GM21825 (cell line): ENCODE results near the gene CEBPE.
"Not testable (repeated sequence)": the region's sequence is repeated elsewhere in the genome, so short reads cannot be mapped to it uniquely, and the experiment has no call there.

Experiments used
- ATAC-seq: cut with Tn5 transposase; IDR thresholded peaks from one replicate; pipeline ENCODE4 v1.9.1; 2021; ENCODE audit warnings: mild to moderate bottlenecking, moderate library complexity; ENCODE audit not compliant: unreplicated experiment

The CEBPE gene

GRCh38 chr14:23123419-23123818 is 4.4 kb upstream of the CEBPE start:
- no peak for ATAC-seq

- no peak for ATAC-seq
Measured at GRCh38 chr14:23122086-23122485, 3.0 kb upstream of the CEBPE start.

DNA sequence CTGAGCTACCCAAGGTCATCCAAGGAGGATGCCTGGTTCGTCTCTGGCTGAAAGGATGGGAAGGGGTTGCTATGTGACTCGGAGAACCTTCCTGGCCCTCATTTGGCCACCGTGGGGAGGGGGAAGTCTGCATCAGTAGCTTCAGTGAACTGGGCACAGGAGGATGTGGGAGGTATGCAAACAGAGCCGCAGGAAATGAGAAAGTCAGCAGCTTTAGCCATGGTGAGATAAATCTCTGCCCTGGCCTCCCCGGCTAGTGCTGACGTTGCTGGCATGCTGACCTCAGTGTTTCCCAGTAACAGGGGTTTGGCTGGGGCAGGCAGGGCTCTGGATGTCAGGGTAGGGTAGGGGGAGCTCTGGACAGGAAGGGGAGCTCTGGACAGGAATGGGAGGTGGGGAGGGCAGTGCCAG is 2.3 kb upstream of the CEBPE start:
- no peak for ATAC-seq

DNA sequence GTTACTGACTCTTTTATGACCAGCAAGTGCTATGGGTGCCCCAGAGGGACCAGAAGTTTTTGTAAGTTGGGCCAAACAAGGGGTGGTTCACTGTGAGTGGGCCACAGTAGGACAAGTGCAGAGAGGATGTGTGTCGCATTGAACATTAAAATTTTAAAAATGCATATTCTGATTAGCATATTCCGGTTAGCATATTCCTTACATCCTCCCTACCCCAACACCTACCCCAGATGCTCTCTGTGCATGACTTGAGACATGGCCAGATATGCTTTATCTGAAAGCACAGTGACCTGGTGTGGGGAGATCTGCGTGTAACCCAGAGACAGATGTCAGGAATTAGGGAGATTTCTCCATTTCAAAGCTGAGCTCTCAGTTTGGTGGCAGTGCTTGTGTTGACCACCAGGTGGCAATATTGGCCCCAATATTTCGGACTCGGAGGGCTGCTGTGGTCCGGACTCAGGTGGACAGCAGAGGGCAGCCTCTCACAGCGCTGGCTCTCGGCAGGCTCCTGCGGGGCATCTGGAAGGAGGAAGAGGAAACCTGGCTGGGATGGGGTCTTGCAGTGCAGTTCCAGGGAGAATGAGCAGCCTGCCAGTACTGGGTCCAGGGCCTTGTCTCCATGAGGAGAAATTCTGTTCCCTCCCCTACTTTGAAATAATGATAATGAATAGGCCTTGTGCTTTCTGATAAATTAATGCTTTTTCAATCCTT is 1.6 kb upstream of the CEBPE start:
- ATAC-seq = peak; percentile 72

GRCh38 chr14:23119363-23120327 is 590 bp upstream of the CEBPE start:
- ATAC-seq = no peak

- ATAC-seq = no peak
Measured at GRCh38 chr14:23117371-23118020, 1.6 kb downstream of the CEBPE start.

DNA sequence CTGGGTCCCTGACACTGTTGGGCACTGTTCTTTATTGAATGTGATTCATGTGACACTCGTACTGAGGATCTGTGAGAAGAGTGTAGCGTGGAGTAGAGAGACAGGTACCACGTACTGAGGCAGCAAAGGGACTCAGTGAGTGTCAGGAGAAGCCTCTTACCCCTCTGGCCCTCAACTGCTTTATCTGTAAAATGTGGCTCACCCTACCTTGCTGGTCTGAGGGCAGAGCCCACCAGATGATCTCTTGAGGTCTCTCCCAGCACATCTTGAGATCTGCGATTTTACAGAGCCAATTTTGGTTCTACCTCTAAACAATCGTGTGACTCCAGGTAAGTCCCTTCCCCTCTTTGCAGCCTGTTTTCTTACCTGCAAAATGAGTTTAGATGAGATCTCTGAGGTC is 3.1 kb downstream of the CEBPE start:
- ATAC-seq = no peak

- no peak for ATAC-seq
Measured at GRCh38 chr14:23115039-23115731, 3.9 kb downstream of the CEBPE start.

DNA sequence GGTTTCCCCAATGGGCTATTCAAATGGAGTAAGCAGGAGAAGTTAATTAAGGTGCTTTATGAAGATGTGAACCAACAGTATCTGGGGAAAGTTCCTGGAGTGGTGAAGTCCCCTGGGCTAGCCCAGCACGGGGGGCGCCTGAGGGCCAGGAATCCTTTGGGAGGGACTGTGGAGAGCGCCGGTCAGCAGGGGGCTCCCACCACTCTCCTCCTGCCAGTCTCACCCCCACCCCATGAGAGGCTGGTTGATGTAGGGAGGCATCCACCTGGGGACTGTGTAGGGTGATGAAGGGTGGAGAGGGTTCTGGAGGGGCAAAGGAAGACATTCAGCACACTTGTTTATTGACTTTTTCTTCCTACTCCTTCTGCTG is 4.4 kb downstream of the CEBPE start:
- no peak for ATAC-seq

GRCh38 chr14:23114120-23114458 is 5.0 kb downstream of the CEBPE start:
- no peak for ATAC-seq

DNA sequence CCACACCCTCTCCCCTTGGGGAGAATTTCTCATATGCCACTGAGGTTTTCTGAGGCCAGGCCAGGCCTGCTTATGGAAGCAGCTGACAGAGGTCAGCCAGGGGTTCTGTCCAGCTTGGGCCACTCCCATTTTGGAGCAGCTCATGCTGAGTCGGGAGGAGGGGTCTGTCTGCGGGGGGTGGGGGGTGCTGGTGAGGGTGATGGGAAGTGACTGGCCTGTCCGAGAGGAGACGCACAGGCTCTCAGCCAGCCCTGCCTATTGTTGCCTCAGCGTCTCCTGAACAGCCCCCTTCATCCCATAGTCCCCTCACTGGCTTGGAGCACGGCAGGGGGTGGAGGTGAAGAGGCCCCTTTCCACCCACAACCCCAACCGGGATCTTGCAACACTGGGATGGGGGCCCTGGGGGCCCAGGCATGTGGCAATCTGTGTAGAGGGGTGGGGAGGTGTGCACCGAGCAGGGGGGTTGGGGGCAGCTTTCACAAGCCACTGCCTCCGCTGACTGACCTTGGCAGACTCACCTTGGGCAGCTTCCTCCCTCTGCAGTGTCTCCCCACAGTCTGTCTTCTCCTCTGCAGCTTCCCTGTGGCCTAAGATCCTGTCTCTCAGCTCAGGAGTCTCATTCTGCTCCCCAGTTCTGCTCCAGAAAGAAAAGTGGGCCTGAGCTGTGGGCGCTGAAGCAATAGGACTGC is 5.5 kb downstream of the CEBPE start:
- no peak for ATAC-seq

GRCh38 chr14:23112359-23113178 is 6.5 kb downstream of the CEBPE start:
- no peak for ATAC-seq

- ATAC-seq = no peak
Measured at GRCh38 chr14:23110579-23111365, 8.3 kb downstream of the CEBPE start.

GRCh38 chr14:23109769-23110168 is 9.3 kb downstream of the CEBPE start:
- ATAC-seq = no peak

GRCh38 chr14:23108169-23108568 is 10.9 kb downstream of the CEBPE start:
- ATAC-seq = not testable (repeated sequence)

DNA sequence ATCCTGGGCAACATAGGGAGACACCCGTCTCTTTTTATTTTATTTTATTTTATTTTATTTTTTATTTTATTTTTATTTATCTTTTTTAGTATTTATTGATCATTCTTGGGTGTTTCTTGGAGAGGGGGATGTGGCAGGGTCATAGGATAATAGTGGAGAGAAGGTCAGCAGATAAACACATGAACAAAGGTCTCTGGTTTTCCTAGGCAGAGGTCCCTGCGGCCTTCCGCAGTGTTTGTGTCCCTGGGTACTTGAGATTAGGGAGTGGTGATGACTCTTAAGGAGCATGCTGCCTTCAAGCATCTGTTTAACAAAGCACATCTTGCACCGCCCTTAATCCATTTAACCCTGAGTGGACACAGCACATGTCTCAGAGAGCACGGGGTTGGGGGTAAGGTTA is 11.4 kb downstream of the CEBPE start:
- not testable (repeated sequence) for ATAC-seq

DNA sequence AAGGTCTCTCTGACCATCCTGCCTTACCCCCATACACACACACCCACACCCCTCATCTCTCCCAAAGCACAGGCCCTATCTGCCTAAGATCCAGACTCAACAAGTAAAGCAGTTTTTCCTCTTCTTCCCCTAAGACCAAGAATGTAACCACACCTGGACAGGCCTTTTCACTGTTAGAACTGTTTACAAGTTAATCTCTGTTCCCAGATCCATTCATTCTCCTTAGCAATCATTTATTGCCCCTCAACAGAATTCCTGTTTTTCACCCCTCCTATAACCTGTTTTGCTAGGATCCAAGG is 12.4 kb downstream of the CEBPE start:
- ATAC-seq = no peak

DNA sequence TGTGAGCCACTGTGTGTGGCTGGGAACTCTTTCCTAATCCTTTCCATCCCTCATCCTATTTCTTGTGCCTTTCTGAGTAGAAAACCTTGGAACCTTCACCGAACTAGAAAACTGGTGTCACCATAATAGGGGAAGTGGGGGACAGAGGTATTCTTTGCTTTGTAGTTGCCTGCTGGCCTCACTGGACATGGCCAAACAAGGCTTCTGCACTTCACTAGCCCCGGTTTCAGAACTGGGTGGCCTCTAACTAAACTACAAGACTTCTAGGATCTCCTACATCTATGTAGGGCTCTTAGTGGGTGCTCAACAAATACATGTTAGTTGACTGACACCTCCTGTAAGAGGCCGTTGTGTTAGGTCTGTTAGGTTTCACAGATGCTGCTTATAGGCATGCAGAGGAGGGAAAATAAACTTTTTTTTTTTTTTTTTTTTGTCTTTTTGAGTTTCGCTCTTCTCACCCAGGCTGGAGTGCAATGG is 13.7 kb downstream of the CEBPE start:
- ATAC-seq = no peak
